GM23248 (cell line): Measurements from ENCODE around the gene SYNGR2. TPM values are rescaled to one million over a fixed set of nuclear protein-coding genes. Genes with fewer than 3 reads are reported as not detected.

Experiments
- DNase-seq: peaks from one replicate; pipeline ENCODE4 v3.0.0-alpha.2; 2015
- H2AFZ ChIP-seq: fragments of 200-600 bp; sonication (generic); 2 replicates; pipeline ENCODE4 v1.6.1; 2016; ENCODE audit warnings: antibody characterized with exemption
- H3F3A ChIP-seq: fragments of 200-600 bp; sonication (generic); 2 replicates; pipeline ENCODE4 v1.6.1; 2016; ENCODE audit warnings: mild to moderate bottlenecking, antibody characterized with exemption, mixed run types; ENCODE audit not compliant: insufficient read depth
- H3K27ac ChIP-seq: fragments of 200-600 bp; sonication (generic); 2 replicates; pipeline ENCODE4 v1.5.1; 2016; ENCODE audit warnings: mild to moderate bottlenecking
- H3K27me3 ChIP-seq: fragments of 200-600 bp; sonication (generic); replicated peaks from 2 replicates; pipeline ENCODE4 v1.6.1; 2016; ENCODE audit warnings: mild to moderate bottlenecking; ENCODE audit not compliant: insufficient read depth
- H3K36me3 ChIP-seq: fragments of 200-600 bp; sonication (generic); 2 replicates; pipeline ENCODE4 v1.6.1; 2016; ENCODE audit warnings: low read depth, mild to moderate bottlenecking
- H3K4me1 ChIP-seq: fragments of 200-600 bp; sonication (generic); 2 replicates; pipeline ENCODE4 v1.6.1; 2016; ENCODE audit warnings: mild to moderate bottlenecking; ENCODE audit not compliant: insufficient read depth
- H3K4me2 ChIP-seq: fragments of 200-600 bp; sonication (generic); one replicate; pipeline ENCODE4 v1.6.1; 2016; ENCODE audit warnings: mild to moderate bottlenecking; ENCODE audit not compliant: unreplicated experiment
- H3K4me3 ChIP-seq: fragments of 200-600 bp; sonication (generic); 2 replicates; pipeline ENCODE4 v1.5.1; 2016; ENCODE audit warnings: mild to moderate bottlenecking
- H3K79me2 ChIP-seq: fragments of 200-600 bp; sonication (generic); 2 replicates; pipeline ENCODE4 v1.6.1; 2016; ENCODE audit warnings: mild to moderate bottlenecking; ENCODE audit not compliant: insufficient read depth
- H3K9ac ChIP-seq: fragments of 200-600 bp; sonication (generic); 2 replicates; pipeline ENCODE4 v1.6.1; 2016; ENCODE audit warnings: mild to moderate bottlenecking
- H3K9me2 ChIP-seq: fragments of 200-600 bp; sonication (generic); 2 replicates; pipeline ENCODE4 v1.6.1; 2016; ENCODE audit warnings: mixed run types, mild to moderate bottlenecking, moderate library complexity; ENCODE audit not compliant: insufficient read depth
- H3K9me3 ChIP-seq: fragments of 200-600 bp; sonication (generic); one replicate; pipeline ENCODE4 v1.6.1; 2017; ENCODE audit warnings: low read depth
- H4K20me1 ChIP-seq: fragments of 200-600 bp; sonication (generic); 2 replicates; pipeline ENCODE4 v1.6.0; 2016; ENCODE audit not compliant: insufficient read depth
- EZH2 ChIP-seq: fragments of 200-600 bp; sonication (generic); IDR thresholded peaks from 2 replicates; pipeline ENCODE4 v1.6.1; 2018; ENCODE audit warnings: antibody characterized with exemption, mild to moderate bottlenecking; ENCODE audit not compliant: insufficient read depth, poor library complexity, severe bottlenecking
- EZH2phosphoT487 ChIP-seq: fragments of 200-600 bp; sonication (generic); IDR thresholded peaks from 2 replicates; pipeline ENCODE4 v1.6.1; 2018; ENCODE audit warnings: antibody characterized with exemption, moderate library complexity, mild to moderate bottlenecking, low read depth; ENCODE audit not compliant: insufficient read depth
- WGBS, 2 experiments: methylation state at CpG; one replicate each; pipeline ENCODE4 v1.1.6; 2015 to 2017; ENCODE audit warnings: low lambda C conversion rate in 2 of 2, low coverage in 1 of 2; ENCODE audit errors: missing lambda C conversion rate in 2 of 2; 5-methylcytosine and 5-hydroxymethylcytosine counted together
- in situ Hi-C: fragments of 300-500 bp; cut with MboI; formaldehyde crosslinking; loops from 2 replicates; pipeline ENCODE4 v1.15.0; 2020
- polyA plus RNA-seq: library from polyadenylated mRNA; unstranded; fragments of >200 nt; fragmentation: Nextera tagmentation; extraction: Ambion mirVana; gene quantifications from 2 replicates; pipeline ENCODE4 v1.2.1, GENCODE V29; 2016
- total RNA-seq: library from RNA; depleted of rRNA; stranded (reverse); fragments of >200 nt; shearing (Covaris generic); gene quantifications from 2 replicates; pipeline ENCODE4 v1.2.3, GENCODE V29; 2014

The SYNGR2 gene
- total and polyA plus RNA-seq, 2 experiments from 2014 or later, result 6.2 to 19.3 TPM

DNA sequence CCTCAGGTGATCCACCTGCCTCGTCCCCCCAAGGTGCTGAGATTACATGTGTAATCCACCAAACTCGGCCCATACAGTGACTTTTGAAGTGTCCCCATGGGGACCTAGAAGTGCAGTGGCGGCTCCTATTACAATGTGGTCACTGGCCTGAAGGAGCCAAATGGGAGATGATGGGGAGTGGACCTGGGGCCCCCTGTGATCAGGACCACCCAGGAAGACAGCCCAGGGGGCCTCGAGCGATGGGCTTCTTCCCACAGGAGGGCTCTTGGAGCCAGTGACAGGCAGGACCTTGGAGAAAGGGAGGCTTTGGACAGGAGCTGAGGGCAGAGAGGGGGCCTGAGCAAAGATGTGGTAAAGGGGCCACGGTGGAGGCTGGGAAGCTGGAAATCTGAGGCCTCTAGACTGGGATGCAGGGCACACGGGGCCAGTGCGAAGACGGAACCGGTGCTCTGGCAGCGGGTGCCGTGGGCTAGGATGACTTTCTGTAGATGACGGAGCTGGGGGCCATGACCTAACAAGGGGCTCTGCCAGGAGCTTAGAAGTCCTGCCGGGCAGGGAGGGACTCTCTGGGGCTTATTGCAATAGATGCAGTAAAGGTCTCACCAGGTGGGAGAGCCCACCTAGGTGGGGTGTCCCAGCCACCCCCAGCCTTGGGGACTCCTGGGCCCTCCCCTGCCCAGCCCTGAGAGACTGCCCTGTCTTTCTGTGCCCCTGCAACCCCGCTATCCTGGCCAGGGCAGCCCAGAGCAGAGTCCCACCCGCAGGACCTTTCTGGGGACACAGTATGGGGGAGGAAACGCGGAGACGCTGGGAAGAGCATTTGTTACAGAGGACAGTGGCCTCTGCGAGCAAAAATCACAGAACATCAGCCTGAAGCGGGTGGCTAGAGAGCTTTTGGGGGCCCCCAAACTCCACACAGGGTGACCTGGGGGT is 24.9 kb upstream of the SYNGR2 start:
- in situ Hi-C loops, result no loop called here
- Histone ChIP-seq H3K27me3 (peaks cover 5% of the 10 kb centered on the region; the same call in 1 of the 2 replicates), H3K4me3 (no peak overlapping the region), H2AFZ (no peak overlapping the region), H4K20me1 (no peaks in the 10 kb centered on the region), H3K79me2 (no peaks in the 10 kb centered on the region), H3F3A (no peaks in the 10 kb centered on the region), H3K9me3 (no peaks in the 10 kb centered on the region), H3K9me2 (no peaks in the 10 kb centered on the region), H3K4me2 (no peak overlapping the region), H3K27ac (no peak overlapping the region), H3K4me1 (no peaks in the 10 kb centered on the region), H3K36me3 (no peaks in the 10 kb centered on the region), H3K9ac (no peak overlapping the region)
- 89 to 91% methylated on average over 21 of the region's 21 CpGs for WGBS, 2 experiments
- DNase-seq, result no peak
- TF ChIP-seq EZH2phosphoT487, result no peak
- no peak for TF ChIP-seq EZH2

DNA sequence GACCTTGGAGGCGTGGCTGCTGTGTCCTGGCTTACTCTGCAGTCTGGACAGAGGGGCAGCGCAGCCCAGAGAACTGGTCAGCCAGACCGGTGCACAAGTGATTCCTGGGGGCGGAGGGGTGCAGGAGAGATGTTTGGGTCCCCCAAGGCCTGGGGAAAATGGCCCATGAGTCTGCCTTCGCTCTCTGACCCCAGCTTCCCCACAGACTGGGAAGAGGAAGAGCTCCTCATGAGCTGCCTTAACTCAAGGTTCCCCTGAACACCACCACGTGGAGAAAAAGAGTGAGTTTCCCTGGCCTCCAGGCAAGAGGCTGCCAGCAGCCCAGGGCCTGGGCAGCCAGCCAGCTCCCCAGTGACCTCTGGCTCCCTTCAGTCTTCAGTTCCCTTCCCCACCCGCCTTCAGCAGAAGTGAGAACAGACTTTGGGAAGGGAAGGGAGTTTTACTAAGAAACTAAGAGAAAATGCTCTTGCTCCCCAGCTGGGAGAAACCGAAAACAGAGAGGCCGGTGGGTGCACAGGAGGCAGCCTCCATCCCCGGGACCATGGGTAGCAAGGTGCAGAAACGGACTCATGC is 24.1 kb upstream of the SYNGR2 start:
- Histone ChIP-seq H3K4me1 (no peaks in the 10 kb centered on the region), H3K9me2 (no peaks in the 10 kb centered on the region), H4K20me1 (no peaks in the 10 kb centered on the region), H3K27me3 (peaks cover 5% of the 10 kb centered on the region; the same call in 1 of the 2 replicates), H2AFZ (no peak overlapping the region), H3K4me2 (no peak overlapping the region), H3K27ac (no peak overlapping the region), H3K9me3 (no peaks in the 10 kb centered on the region), H3K36me3 (no peaks in the 10 kb centered on the region), H3K4me3 (no peak overlapping the region), H3F3A (no peaks in the 10 kb centered on the region), H3K9ac (no peak overlapping the region), H3K79me2 (no peaks in the 10 kb centered on the region)
- DNase-seq, result peak; percentile 41
- in situ Hi-C loops, result no loop called here
- WGBS, 2 experiments, result 66 to 69% methylated on average over 10 to 11 of the region's 11 CpGs
- no peak for TF ChIP-seq EZH2
- TF ChIP-seq EZH2phosphoT487, result no peak

DNA sequence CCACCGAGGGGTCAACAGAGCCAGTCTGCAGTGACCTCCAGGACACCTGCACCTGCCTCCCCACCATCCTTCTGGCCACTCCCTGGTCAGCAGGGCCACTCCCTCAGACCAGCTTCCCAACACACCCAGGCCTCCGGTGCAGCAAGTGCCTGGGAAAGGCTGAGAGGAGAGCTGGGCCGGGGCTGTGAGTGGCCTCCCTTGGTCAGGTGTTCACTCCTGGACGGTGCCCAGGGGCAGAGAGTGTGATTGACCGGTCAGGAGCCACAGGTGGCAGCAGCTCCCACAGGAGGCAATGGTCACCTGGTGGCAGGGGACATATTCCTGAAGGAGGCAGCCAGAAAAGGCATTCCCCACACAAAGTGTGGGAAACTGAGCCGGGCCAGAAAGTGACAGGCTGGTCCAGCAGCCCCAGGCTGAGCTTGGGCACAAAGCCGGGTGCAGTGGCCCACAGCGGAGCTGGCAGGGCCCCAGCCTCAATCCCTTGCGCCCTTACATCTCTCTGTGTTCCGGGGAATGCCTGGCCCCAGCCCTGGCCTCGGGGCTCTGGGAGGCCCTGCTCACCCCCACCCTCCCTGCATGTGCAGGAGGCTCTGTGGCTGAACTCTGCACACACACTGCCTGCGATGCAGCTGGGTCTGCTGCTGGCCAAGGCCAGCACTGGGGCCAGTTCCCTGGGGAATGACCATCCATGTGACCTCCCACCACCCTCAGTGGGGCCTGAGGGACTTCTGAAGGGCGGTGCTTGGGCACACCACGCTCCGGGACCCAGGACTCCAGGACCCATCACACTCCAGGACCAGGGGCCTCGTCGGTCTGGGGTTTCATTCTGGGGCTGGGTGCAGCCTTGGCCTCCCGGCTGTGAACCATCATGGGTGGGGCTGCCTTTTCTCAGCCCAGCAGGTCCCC is 23.4 kb upstream of the SYNGR2 start:
- H4K20me1 ChIP-seq, result no peaks in the 10 kb centered on the region
- no peaks in the 10 kb centered on the region for H3K4me1 ChIP-seq
- in situ Hi-C loops, result no loop called here
- H3F3A ChIP-seq, result no peaks in the 10 kb centered on the region
- H3K9me2 ChIP-seq, result no peaks in the 10 kb centered on the region
- no peak overlapping the region for H3K4me3 ChIP-seq
- TF ChIP-seq EZH2, result no peak
- no peak for TF ChIP-seq EZH2phosphoT487
- no peak overlapping the region for H3K27ac ChIP-seq
- 72 to 77% methylated on average over 15 to 18 of the region's 18 CpGs for WGBS, 2 experiments
- H3K27me3 ChIP-seq, result peaks cover 5% of the 10 kb centered on the region; the same call in 1 of the 2 replicates
- H3K9me3 ChIP-seq, result no peaks in the 10 kb centered on the region
- no peak for DNase-seq
- H3K36me3 ChIP-seq, result no peaks in the 10 kb centered on the region
- no peak overlapping the region for H3K9ac ChIP-seq
- H3K4me2 ChIP-seq, result no peak overlapping the region
- H3K79me2 ChIP-seq, result no peaks in the 10 kb centered on the region
- H2AFZ ChIP-seq, result no peak overlapping the region

DNA sequence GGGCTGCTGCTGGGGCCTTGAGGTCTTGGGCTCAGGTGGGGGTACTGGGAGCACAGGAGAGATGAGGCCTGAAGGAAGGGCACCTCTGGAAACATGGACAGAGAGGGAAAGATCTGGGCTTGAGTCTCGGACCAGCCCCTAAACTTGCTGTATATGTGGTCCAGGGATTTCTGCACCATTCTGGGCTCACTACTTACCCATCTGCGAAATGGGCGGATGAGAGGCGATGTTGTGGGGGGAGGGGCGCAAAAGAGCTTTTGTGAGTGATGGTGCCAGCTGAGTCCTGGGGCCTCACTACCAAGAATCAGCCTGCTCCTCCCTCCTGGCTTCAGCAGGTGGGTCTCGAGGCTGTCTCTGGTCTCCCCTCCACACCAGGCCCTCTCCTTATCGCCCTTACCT is 21.9 kb upstream of the SYNGR2 start:
- Histone ChIP-seq H3K36me3 (no peaks in the 10 kb centered on the region), H3K27ac (no peak overlapping the region), H3K27me3 (peaks cover 5% of the 10 kb centered on the region; the same call in 1 of the 2 replicates), H3K4me1 (peaks cover 2% of the 10 kb centered on the region), H3K4me2 (no peak overlapping the region), H4K20me1 (no peaks in the 10 kb centered on the region), H3K9me2 (no peaks in the 10 kb centered on the region), H3F3A (no peaks in the 10 kb centered on the region), H3K79me2 (no peaks in the 10 kb centered on the region), H3K4me3 (no peak overlapping the region), H2AFZ (no peak overlapping the region), H3K9me3 (no peaks in the 10 kb centered on the region), H3K9ac (no peak overlapping the region)
- no peak for DNase-seq
- TF ChIP-seq EZH2 (no peak), EZH2phosphoT487 (no peak)
- 67 to 79% methylated on average over 7 of the region's 7 CpGs for WGBS, 2 experiments
- in situ Hi-C loops, result no loop called here
